ENCODE data around the gene SEC16B. TPM values are rescaled to one million over a fixed set of nuclear protein-coding genes. Genes with fewer than 3 reads are reported as not detected.
"Not testable (repeated sequence)": the region's sequence is repeated elsewhere in the genome, so short reads cannot be mapped to it uniquely, and the experiment has no call there.

The SEC16B gene
- total RNA-seq, 1 donor from 2014 or later: 2.2 TPM

DNA sequence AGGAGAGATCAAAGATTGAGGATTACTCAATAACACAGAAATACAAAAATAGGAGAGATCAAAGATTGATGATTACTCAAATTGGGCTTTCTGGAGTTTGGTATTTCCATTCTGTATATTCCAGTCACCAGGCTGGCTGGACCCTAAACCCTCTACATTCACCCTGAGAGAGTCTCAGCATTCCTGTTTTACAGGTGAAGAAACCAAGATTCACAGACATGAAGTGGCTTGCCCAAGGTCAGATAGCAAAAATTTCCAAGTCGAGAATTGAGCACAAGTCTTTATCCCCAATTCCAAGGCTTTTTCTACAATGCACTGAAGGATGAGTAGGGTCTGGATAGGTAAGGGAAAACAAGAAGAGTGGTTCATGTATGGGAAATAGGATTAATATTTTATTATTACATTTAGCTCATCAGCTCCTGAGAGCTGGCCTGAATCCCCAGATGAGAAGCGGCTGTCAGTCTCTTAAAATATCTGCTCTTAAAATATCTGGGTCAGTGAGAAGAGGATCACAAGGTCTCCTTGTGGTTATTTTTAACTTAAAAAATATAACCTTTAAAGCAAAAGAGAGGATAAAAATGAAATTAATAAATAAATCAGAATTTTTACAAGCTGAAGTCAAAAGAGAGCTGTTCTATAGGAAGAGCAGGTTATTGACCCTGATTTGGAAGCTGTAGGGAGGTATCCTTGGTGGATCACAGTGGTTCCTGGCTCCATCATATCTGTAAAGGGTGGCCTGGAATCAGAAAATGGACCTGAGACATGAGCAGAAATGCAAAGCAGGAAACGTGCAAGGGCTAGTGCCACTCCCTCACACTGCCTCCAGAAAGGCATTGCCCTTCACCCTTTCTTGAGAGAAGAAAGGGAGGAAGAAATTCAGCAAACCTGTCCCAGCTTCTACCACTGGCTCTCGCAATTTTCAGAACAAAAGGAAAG is 29.1 kb upstream of the SEC16B start:
- intact Hi-C loops (cut with DNase I): no loop called here
- DNase-seq: no peak
- H3K4me1 ChIP-seq: no peaks in the 10 kb centered on the region
- no peak overlapping the region for H3K4me3 ChIP-seq
- H3K9me3 ChIP-seq: no peaks in the 10 kb centered on the region
- ATAC-seq: no peak
- TF ChIP-seq, protein P1, sequence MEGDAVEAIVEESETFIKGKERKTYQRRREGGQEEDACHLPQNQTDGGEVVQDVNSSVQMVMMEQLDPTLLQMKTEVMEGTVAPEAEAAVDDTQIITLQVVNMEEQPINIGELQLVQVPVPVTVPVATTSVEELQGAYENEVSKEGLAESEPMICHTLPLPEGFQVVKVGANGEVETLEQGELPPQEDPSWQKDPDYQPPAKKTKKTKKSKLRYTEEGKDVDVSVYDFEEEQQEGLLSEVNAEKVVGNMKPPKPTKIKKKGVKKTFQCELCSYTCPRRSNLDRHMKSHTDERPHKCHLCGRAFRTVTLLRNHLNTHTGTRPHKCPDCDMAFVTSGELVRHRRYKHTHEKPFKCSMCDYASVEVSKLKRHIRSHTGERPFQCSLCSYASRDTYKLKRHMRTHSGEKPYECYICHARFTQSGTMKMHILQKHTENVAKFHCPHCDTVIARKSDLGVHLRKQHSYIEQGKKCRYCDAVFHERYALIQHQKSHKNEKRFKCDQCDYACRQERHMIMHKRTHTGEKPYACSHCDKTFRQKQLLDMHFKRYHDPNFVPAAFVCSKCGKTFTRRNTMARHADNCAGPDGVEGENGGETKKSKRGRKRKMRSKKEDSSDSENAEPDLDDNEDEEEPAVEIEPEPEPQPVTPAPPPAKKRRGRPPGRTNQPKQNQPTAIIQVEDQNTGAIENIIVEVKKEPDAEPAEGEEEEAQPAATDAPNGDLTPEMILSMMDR (IDR thresholded peaks at IDR 0.05): no peak
- H3K27ac ChIP-seq: no peak overlapping the region
- H3K27me3 ChIP-seq: no peaks in the 10 kb centered on the region
- no peaks in the 10 kb centered on the region for H3K36me3 ChIP-seq

DNA sequence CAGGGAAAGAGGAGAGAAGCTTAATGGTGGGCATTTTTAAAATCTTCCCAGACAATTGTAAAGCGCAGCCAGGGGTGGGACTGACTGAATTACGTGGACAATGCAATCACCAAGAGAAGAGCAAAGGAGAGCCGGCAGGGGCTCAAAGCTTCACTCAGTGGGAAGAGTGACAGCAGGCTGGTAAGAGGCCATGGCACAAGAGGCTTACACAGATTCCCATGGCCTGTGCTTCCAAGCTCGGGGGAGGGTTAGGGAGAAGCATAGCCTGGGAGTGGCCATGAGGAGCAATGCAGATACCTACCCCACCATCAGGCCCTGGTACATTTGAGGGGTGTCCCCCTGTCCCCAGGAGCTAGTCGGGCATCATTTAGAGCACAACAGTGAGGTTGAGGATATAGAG is 27.1 kb upstream of the SEC16B start:
- intact Hi-C loops (cut with DNase I): no loop called here
- peak; percentile 21 for ATAC-seq

DNA sequence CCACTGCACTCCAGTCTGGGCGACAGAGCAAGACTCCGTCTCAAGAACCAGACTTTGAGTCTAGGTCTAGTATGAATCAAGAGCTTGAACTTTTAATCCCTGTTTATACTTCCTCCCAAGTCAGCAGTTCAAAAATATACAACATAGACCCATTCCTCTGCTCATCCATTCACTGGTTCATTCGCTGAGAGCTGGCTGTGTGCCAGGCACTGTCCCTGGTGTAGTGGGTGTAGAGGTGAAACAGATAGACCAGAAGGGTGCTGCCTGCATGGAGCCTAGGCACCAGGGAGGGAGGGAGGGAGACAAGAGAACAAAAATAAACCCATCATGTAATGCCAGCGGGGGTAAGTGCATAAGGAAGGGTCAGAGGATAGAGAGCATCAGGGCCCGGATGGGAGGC is 25.5 kb upstream of the SEC16B start:
- TF ChIP-seq, protein P1 (IDR thresholded peaks at IDR 0.05): no peak
- no peak overlapping the region for H3K4me3 ChIP-seq
- no peak overlapping the region for H3K27ac ChIP-seq
- no peaks in the 10 kb centered on the region for H3K27me3 ChIP-seq
- no peaks in the 10 kb centered on the region for H3K36me3 ChIP-seq
- H3K9me3 ChIP-seq: no peaks in the 10 kb centered on the region
- no peaks in the 10 kb centered on the region for H3K4me1 ChIP-seq
- ATAC-seq: no peak
- DNase-seq: no peak
- intact Hi-C loops (cut with DNase I): no loop called here

More for the DNA sequence above, 27.1 kb upstream of the SEC16B start:
- H3K27ac ChIP-seq: no peak overlapping the region
- no peak for DNase-seq
- TF ChIP-seq, protein P1 (IDR thresholded peaks at IDR 0.05): no peak
- no peak overlapping the region for H3K4me3 ChIP-seq
- no peaks in the 10 kb centered on the region for H3K9me3 ChIP-seq
- no peaks in the 10 kb centered on the region for H3K4me1 ChIP-seq
- no peaks in the 10 kb centered on the region for H3K36me3 ChIP-seq
- no peaks in the 10 kb centered on the region for H3K27me3 ChIP-seq

DNA sequence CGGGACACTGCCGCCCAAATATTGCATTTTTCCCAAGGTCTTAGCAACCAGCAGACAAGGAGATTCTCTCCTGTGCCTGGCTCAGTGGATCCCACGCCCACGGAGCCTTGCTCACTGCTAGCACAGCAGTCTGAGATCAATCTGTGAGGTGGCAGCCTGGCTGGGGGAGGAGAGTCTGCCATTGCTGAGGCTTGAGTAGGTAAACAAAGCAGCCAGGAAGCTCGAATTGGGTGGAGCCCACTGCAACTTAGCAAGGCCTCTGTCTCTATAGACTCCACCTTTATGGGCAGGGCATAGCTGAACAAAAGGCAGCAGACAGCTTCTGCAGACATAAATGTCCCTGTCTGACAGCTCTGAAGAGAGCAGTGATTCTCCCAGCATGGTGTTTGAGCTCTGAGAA is 16.4 kb upstream of the SEC16B start:
- ATAC-seq; H3K27ac ChIP-seq; intact Hi-C loops (cut with DNase I); H3K36me3 ChIP-seq; H3K27me3 ChIP-seq; H3K9me3 ChIP-seq; H3K4me1 ChIP-seq; H3K4me3 ChIP-seq; DNase-seq: not testable (repeated sequence)

DNA sequence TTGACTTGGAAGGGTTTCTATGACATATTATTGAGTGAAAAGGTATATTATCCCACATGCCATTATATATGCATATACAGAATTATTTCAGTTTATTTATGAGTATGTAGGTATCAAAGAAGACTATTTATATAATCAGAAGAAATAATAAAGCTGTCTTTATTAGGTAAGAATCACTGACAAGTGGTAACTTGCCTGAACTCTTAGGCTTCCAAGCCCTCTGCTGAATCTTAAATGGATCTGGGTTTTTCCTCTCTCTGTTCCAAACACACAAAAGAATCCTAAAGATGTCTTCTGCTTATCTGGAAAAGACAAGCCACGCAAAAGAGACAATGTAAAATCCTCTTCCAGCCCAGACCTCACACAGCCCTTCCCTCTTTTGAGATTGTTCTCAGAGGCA is 14.9 kb upstream of the SEC16B start:
- DNase-seq (no peak), ATAC-seq (no peak)
- intact Hi-C loops (cut with DNase I): no loop called here

DNA sequence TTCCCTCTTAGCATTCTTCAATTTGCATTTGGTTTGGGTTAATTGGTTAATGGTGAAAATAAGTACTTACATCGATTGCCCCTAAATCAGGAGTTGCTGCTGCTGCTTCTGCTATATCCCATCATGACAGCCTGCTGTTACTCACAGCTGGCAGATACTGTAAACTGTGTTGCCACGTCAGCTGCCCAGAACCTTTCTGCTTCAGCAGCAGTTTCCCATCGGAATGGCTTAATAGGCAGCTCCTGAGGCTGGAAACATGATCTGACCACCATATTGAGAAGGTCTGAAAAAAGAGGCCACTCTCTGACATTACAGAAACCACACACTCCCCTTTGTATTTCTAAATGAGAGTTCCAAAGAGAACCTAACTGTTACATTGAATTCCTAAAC is 14.3 kb upstream of the SEC16B start:
- no peak for DNase-seq
- no peak for ATAC-seq
- Histone ChIP-seq H3K9me3 (no peaks in the 10 kb centered on the region), H3K27ac (no peak overlapping the region), H3K4me1 (no peaks in the 10 kb centered on the region), H3K4me3 (no peak overlapping the region), H3K36me3 (no peaks in the 10 kb centered on the region), H3K27me3 (no peaks in the 10 kb centered on the region)
- TF ChIP-seq, protein P1 (IDR thresholded peaks at IDR 0.05): no peak
- intact Hi-C loops (cut with DNase I): no loop called here

More for the DNA sequence above, 14.9 kb upstream of the SEC16B start:
- Histone ChIP-seq H3K4me1 (no peaks in the 10 kb centered on the region), H3K27me3 (no peaks in the 10 kb centered on the region), H3K9me3 (peaks cover 4% of the 10 kb centered on the region), H3K36me3 (no peaks in the 10 kb centered on the region), H3K27ac (no peak overlapping the region), H3K4me3 (no peak overlapping the region)
- TF ChIP-seq, protein P1 (IDR thresholded peaks at IDR 0.05): no peak

All from upper lobe of right lung (tissue), 1 donor.